Thyroid gland (tissue), 4 donors: ENCODE measurements around the gene CLEC18C. TPM values are rescaled to one million over a fixed set of nuclear protein-coding genes. Genes with fewer than 3 reads are reported as not detected.
"Not testable (repeated sequence)": the region's sequence is repeated elsewhere in the genome, so short reads cannot be mapped to it uniquely, and the experiment has no call there.

Experiments
- DNase-seq, 2 donors: peaks; one replicate each; pipeline ENCODE4 v3.0.0-alpha.2; 2019
- H3K27ac ChIP-seq, 3 donors: fragments of 200-600 bp; sonication (generic); 1 replicate in 2 of 3; 2 replicates in 1 of 3; pipeline ENCODE4 v1.5.1; 2016 to 2019; ENCODE audit warnings: mild to moderate bottlenecking in 1 of 3, moderate library complexity in 1 of 3
- H3K27me3 ChIP-seq: fragments of 200-600 bp; sonication (generic); one replicate; pipeline ENCODE4 v1.5.1; 2019
- H3K36me3 ChIP-seq, 2 donors: fragments of 200-600 bp; sonication (generic); one replicate each; pipeline ENCODE4 v1.5.1; 2016 to 2019
- H3K4me1 ChIP-seq, 2 donors: fragments of 200-600 bp; sonication (generic); one replicate each; pipeline ENCODE4 v1.5.1; 2017 to 2019
- H3K4me3 ChIP-seq, 3 donors: fragments of 200-600 bp; sonication (generic); replicated peaks in 1 of 3; 1 replicate in 2 of 3; 2 replicates in 1 of 3; pipeline ENCODE4 v1.5.1; 2016; ENCODE audit warnings: mild to moderate bottlenecking in 1 of 3
- H3K9me3 ChIP-seq: fragments of 200-600 bp; sonication (generic); one replicate; pipeline ENCODE4 v1.5.1; 2017
- WGBS, 2 donors: methylation state at CpG; one replicate each; pipeline ENCODE4 v1.1.5; 2017; 5-methylcytosine and 5-hydroxymethylcytosine counted together
- intact Hi-C: fragments of 100-400 bp; cut with DNase I; formaldehyde crosslinking; loops from one replicate; pipeline ENCODE4 v1.15.1; 2023
- total RNA-seq, 4 donors: library from RNA; depleted of rRNA; stranded (reverse); fragments of >200 nt; gene quantifications; one replicate each; pipeline ENCODE4 v1.2.3, GENCODE V29; 2016

CLEC18C gene
- total RNA-seq, result under 1 TPM in 2 of 4 donors, not detected in 2; 0.22 to 0.81 TPM

- H3K4me1 ChIP-seq, H3K36me3 ChIP-seq, H3K4me3 ChIP-seq, H3K27me3 ChIP-seq, intact Hi-C loops, DNase-seq, H3K9me3 ChIP-seq, H3K27ac ChIP-seq: not testable (repeated sequence)
- 88% methylated on average over 12 of the region's 21 CpGs; no CpG with 5 or more reads in 1 of the 2 donors for WGBS, 2 donors
Measured at GRCh38 chr16:70173212-70173837, at the start of gene CLEC18C. CLEC18C (plus strand) TSS chr16:70173787; CDS start chr16:70174279, 492 bp downstream.

GRCh38 chr16:70123822-70124221, 49.8 kb upstream of the CLEC18C start:
- intact Hi-C loops, H3K4me3 ChIP-seq, H3K27me3 ChIP-seq, H3K9me3 ChIP-seq, H3K4me1 ChIP-seq, DNase-seq, H3K27ac ChIP-seq: not testable (repeated sequence)
- H3K36me3 ChIP-seq, result peaks cover 37 to 43% of the 10 kb centered on the region in 2 donors
- 89 to 92% methylated on average over 14 of the region's 14 CpGs for WGBS, 2 donors

GRCh38 chr16:70126226-70126625, 47.4 kb upstream of the CLEC18C start:
- H3K27me3 ChIP-seq, H3K4me3 ChIP-seq, intact Hi-C loops, H3K27ac ChIP-seq, DNase-seq, H3K9me3 ChIP-seq, H3K4me1 ChIP-seq: not testable (repeated sequence)
- H3K36me3 ChIP-seq, result peaks cover 56 to 63% of the 10 kb centered on the region in 2 donors
- 91 to 98% methylated on average over 11 of the region's 11 CpGs for WGBS, 2 donors

- H3K9me3 ChIP-seq, H3K4me3 ChIP-seq, DNase-seq, H3K4me1 ChIP-seq, H3K27me3 ChIP-seq, H3K27ac ChIP-seq, intact Hi-C loops: not testable (repeated sequence)
- 75 to 91% methylated on average over 5 of the region's 5 CpGs for WGBS, 2 donors
- H3K36me3 ChIP-seq, result peaks cover 58 to 64% of the 10 kb centered on the region in 2 donors
Measured at GRCh38 chr16:70127706-70128105, 45.9 kb upstream of the CLEC18C start.

GRCh38 chr16:70128844-70129243, 44.7 kb upstream of the CLEC18C start:
- H3K27ac ChIP-seq, H3K4me1 ChIP-seq, H3K9me3 ChIP-seq, H3K27me3 ChIP-seq, intact Hi-C loops, DNase-seq, H3K4me3 ChIP-seq: not testable (repeated sequence)
- WGBS, 2 donors, result 98% methylated on average over 6 to 9 of the region's 10 CpGs
- peaks cover 61 to 70% of the 10 kb centered on the region in 2 donors for H3K36me3 ChIP-seq

- DNase-seq, H3K27me3 ChIP-seq, intact Hi-C loops, H3K27ac ChIP-seq, H3K4me3 ChIP-seq, H3K9me3 ChIP-seq, H3K4me1 ChIP-seq: not testable (repeated sequence)
- peaks cover 51 to 63% of the 10 kb centered on the region in 2 donors for H3K36me3 ChIP-seq
- 96 to 97% methylated on average over 8 of the region's 8 CpGs for WGBS, 2 donors
Measured at GRCh38 chr16:70135796-70136195, 37.8 kb upstream of the CLEC18C start.

GRCh38 chr16:70136595-70136994, 37.0 kb upstream of the CLEC18C start:
- H3K27ac ChIP-seq, H3K4me3 ChIP-seq, H3K27me3 ChIP-seq, H3K9me3 ChIP-seq, DNase-seq, intact Hi-C loops, H3K4me1 ChIP-seq: not testable (repeated sequence)
- WGBS, 2 donors, result 70% methylated on average over 2 of the region's 2 CpGs
- peaks cover 51 to 67% of the 10 kb centered on the region in 2 donors for H3K36me3 ChIP-seq

GRCh38 chr16:70142739-70143138, 30.8 kb upstream of the CLEC18C start:
- intact Hi-C loops, H3K4me3 ChIP-seq, H3K9me3 ChIP-seq, H3K4me1 ChIP-seq, DNase-seq, H3K27me3 ChIP-seq, H3K27ac ChIP-seq: not testable (repeated sequence)
- 91 to 95% methylated on average over 10 of the region's 10 CpGs for WGBS, 2 donors
- peaks cover 47 to 58% of the 10 kb centered on the region in 2 donors for H3K36me3 ChIP-seq

- H3K9me3 ChIP-seq, H3K27ac ChIP-seq, H3K4me1 ChIP-seq, H3K27me3 ChIP-seq, DNase-seq, intact Hi-C loops, H3K4me3 ChIP-seq: not testable (repeated sequence)
- 81 to 90% methylated on average over 9 of the region's 9 CpGs for WGBS, 2 donors
- H3K36me3 ChIP-seq, result peaks cover 51 to 60% of the 10 kb centered on the region in 2 donors
Measured at GRCh38 chr16:70143231-70143895, 30.2 kb upstream of the CLEC18C start.

- H3K9me3 ChIP-seq, H3K27ac ChIP-seq, H3K27me3 ChIP-seq, intact Hi-C loops, H3K4me3 ChIP-seq, DNase-seq: not testable (repeated sequence)
- WGBS, 2 donors, result 70 to 81% methylated on average over 5 to 9 of the region's 11 CpGs
- peaks cover 6 to 11% of the 10 kb centered on the region in 2 donors for H3K4me1 ChIP-seq
- H3K36me3 ChIP-seq, result peaks cover 60 to 65% of the 10 kb centered on the region in 2 donors
Measured at GRCh38 chr16:70147853-70148252, 25.7 kb upstream of the CLEC18C start.

- H3K36me3 ChIP-seq, result peaks cover 60 to 65% of the 10 kb centered on the region in 2 donors
- 97 to 99% methylated on average over 6 of the region's 6 CpGs for WGBS, 2 donors
- H3K4me1 ChIP-seq, result peaks cover 6 to 11% of the 10 kb centered on the region in 2 donors
- H3K9me3 ChIP-seq, H3K27ac ChIP-seq, intact Hi-C loops, H3K27me3 ChIP-seq, H3K4me3 ChIP-seq, DNase-seq: not testable (repeated sequence)
Measured at GRCh38 chr16:70148453-70148852, 25.1 kb upstream of the CLEC18C start.

GRCh38 chr16:70149296-70149695, 24.3 kb upstream of the CLEC18C start:
- H3K27ac ChIP-seq, H3K27me3 ChIP-seq, H3K9me3 ChIP-seq, H3K4me3 ChIP-seq, intact Hi-C loops: not testable (repeated sequence)
- Histone ChIP-seq H3K4me1 (peaks cover 6 to 11% of the 10 kb centered on the region in 2 donors), H3K36me3 (peaks cover 62 to 65% of the 10 kb centered on the region in 2 donors)
- WGBS, 2 donors, result 86% methylated on average over 8 of the region's 8 CpGs
- DNase-seq, result peak in 1 of 2 donors; percentile 33
